K562 (cell line): ENCODE measurements around the gene TNFSF15. TPM values are rescaled to one million over a fixed set of nuclear protein-coding genes. Genes with fewer than 3 reads are reported as not detected.

ENCODE experiments used
- ATAC-seq: fragments of 200-7000 bp; cut with Tn5 transposase; 3 replicates; pipeline ENCODE4 v1.9.1; 2020; ENCODE audit warnings: moderate library complexity
- BruUV-seq: library from RNA; stranded (reverse); fragments of 400-500 nt; replicated peaks from 2 replicates; lab custom pipeline; 2021; lab: Mats Ljungman, UMichigan
- CTCF ChIA-PET: fragments of 300-600 bp; formaldehyde crosslinking; extraction: SDS; loops from one replicate; lab custom pipeline; 2021; ENCODE audit warnings: low intra/inter-chr PET ratio; lab: Yijun Ruan, JAX
- POLR2A ChIA-PET: fragments of 300-600, 350-650 bp; sonication (Branson Sonifier 250); formaldehyde crosslinking; extraction: SDS; loops from one replicate; lab custom pipeline; 2021; ENCODE audit warnings: antibody characterized with exemption, inconsistent platforms; lab: Yijun Ruan, JAX
- DNase-seq, 4 experiments: peaks; one replicate each; pipeline versions ENCODE4 v3.0.0 to v3.0.0-alpha.2; 2011 to 2018; ENCODE audit warnings: low spot score in 3 of 4, mixed read lengths in 3 of 4; ENCODE audit errors: extremely low read depth in 1 of 4
- FAIRE-seq: peaks from 2 replicates; lab custom pipeline; 2011; peaks lifted over from hg19 to GRCh38; lab: Jason Lieb, UNC
- H2AFZ ChIP-seq: 2 replicates; pipeline ENCODE4 v1.6.0; 2011; ENCODE audit warnings: low read depth, low read length, control low read depth, inconsistent platforms
- H3K27ac ChIP-seq: fragments of 200-600 bp; 3 replicates; pipeline ENCODE4 v1.8.0; 2011; ENCODE audit warnings: low read depth, mild to moderate bottlenecking, control low read depth, inconsistent platforms, low read length, moderate library complexity, mixed read lengths; ENCODE audit errors: extremely low read depth
- H3K27me3 ChIP-seq, 2 experiments: fragments of 300-600 bp in 1 of 2; 2 replicates in 1 of 2; 3 replicates in 1 of 2; pipeline versions ENCODE4 v1.6.0 to v1.8.0; 2011; ENCODE audit warnings: inconsistent platforms in 2 of 2, low read length in 2 of 2, mild to moderate bottlenecking in 1 of 2, mixed read lengths in 1 of 2, moderate library complexity in 1 of 2; ENCODE audit not compliant: control insufficient read depth in 2 of 2, insufficient read depth in 2 of 2
- H3K36me3 ChIP-seq: fragments of 300-600 bp; 3 replicates; pipeline ENCODE4 v1.8.0; 2011; ENCODE audit warnings: mild to moderate bottlenecking, low read length, inconsistent platforms; ENCODE audit not compliant: control insufficient read depth, insufficient read depth
- H3K4me1 ChIP-seq, 2 experiments: fragments of 200-600 bp in 1 of 2; replicated peaks in 1 of 2; 2 replicates in 1 of 2; 3 replicates in 1 of 2; pipeline versions ENCODE4 v1.5.1 to v1.8.0; 2011; ENCODE audit warnings: inconsistent platforms in 2 of 2, low read length in 2 of 2, mild to moderate bottlenecking in 1 of 2, mixed read lengths in 1 of 2, moderate library complexity in 1 of 2; ENCODE audit not compliant: control insufficient read depth in 2 of 2, insufficient read depth in 2 of 2
- H3K4me2 ChIP-seq: 2 replicates; pipeline ENCODE4 v1.6.1; 2011; ENCODE audit warnings: low read length, control low read depth, inconsistent platforms, mixed read lengths; ENCODE audit not compliant: insufficient read depth
- H3K4me3 ChIP-seq: fragments of 200-600 bp; sonication (generic), shearing (Covaris generic); 2 replicates; pipeline ENCODE4 v1.5.1; 2016; ENCODE audit warnings: control low read depth, inconsistent platforms
- H3K79me2 ChIP-seq: fragments of 200-600 bp; 3 replicates; pipeline ENCODE4 v1.8.0; 2011; ENCODE audit warnings: low read length, inconsistent platforms; ENCODE audit not compliant: control insufficient read depth, insufficient read depth
- H3K9ac ChIP-seq, 2 experiments: 2 replicates each; pipeline versions ENCODE4 v1.6.0 to v1.6.1; 2011; ENCODE audit warnings: low read depth in 2 of 2, low read length in 2 of 2, control low read depth in 1 of 2, inconsistent platforms in 1 of 2, mild to moderate bottlenecking in 1 of 2, mixed read lengths in 1 of 2; ENCODE audit not compliant: insufficient read depth in 1 of 2
- H3K9me1 ChIP-seq: one replicate; pipeline ENCODE4 v1.6.0; 2011; ENCODE audit warnings: inconsistent platforms, mild to moderate bottlenecking, low read length, moderate library complexity; ENCODE audit not compliant: control insufficient read depth, insufficient read depth
- H3K9me3 ChIP-seq: replicated peaks from 2 replicates; pipeline ENCODE4 v1.5.1; 2011; ENCODE audit warnings: low read depth, low read length, inconsistent platforms; ENCODE audit not compliant: control insufficient read depth, insufficient read depth
- H4K20me1 ChIP-seq: replicated peaks from 2 replicates; pipeline ENCODE4 v1.6.1; 2011; ENCODE audit warnings: low read length, inconsistent platforms, mixed read lengths; ENCODE audit not compliant: control insufficient read depth, insufficient read depth
- KLF16 ChIP-seq: IDR thresholded peaks from 2 replicates; pipeline ENCODE4 v1.6.1; 2016; ENCODE audit warnings: antibody characterized with exemption
- MTA3 ChIP-seq: fragments of 450-650 bp; formaldehyde crosslinking; IDR thresholded peaks from 2 replicates; pipeline ENCODE4 v1.6.1; 2017; ENCODE audit warnings: mild to moderate bottlenecking, borderline replicate concordance
- NFIC ChIP-seq: fragments of 450-650 bp; IDR thresholded peaks from 2 replicates; pipeline ENCODE4 v1.6.1; 2017; ENCODE audit warnings: mild to moderate bottlenecking, inconsistent platforms
- RFX7 ChIP-seq: fragments of 250-450 bp; sonication (Bioruptor Pico); IDR thresholded peaks from 2 replicates; pipeline ENCODE4 v1.5.1; 2021; ENCODE audit warnings: mild to moderate bottlenecking
- THRA ChIP-seq: fragments of 450-650 bp; IDR thresholded peaks from 2 replicates; pipeline ENCODE4 v1.6.1; 2017; ENCODE audit warnings: mild to moderate bottlenecking, moderate library complexity
- WGBS: fragments of 100-300 bp; shearing (Covaris generic); methylation state at CpG from one replicate; pipeline ENCODE4 v1.1.6; 2016; ENCODE audit warnings: low coverage, mixed read lengths; ENCODE audit not compliant: insufficient coverage; ENCODE audit errors: missing lambda C conversion rate; 5-methylcytosine and 5-hydroxymethylcytosine counted together
- in situ Hi-C: fragments of 300-500 bp; cut with MboI; formaldehyde crosslinking; loops from 4 replicates; pipeline ENCODE4 v1.15.0; 2018; ENCODE audit warnings: inconsistent platforms, mixed read lengths
- intact Hi-C: fragments of 100-400 bp; cut with micrococcal nuclease; formaldehyde crosslinking; loops from 2 replicates; pipeline ENCODE4 v1.14.2; 2022
- polyA plus RNA-seq, 8 experiments: library from polyadenylated mRNA; depleted of rRNA in 4 of 8; stranded (reverse) in 5 of 8; unstranded in 3 of 8; fragments of >200 nt; fragmentation: Nextera tagmentation in 2 of 8; fragmentation: Illumina TruSeq in 1 of 8; extraction: Ambion mirVana in 2 of 8; extraction: Trizol in 1 of 8; gene quantifications; 2 replicates each; pipeline versions ENCODE4 v1.2.1 to v1.2.3, GENCODE V29; 2011 to 2014; ENCODE audit warnings: inconsistent platforms in 1 of 8, missing spikeins in 1 of 8
- total RNA-seq, 7 experiments: library from RNA; depleted of rRNA in 6 of 7; stranded (reverse); fragments of >200 nt in 6 of 7; fragmentation: Illumina TruSeq in 2 of 7; extraction: Trizol in 2 of 7; gene quantifications; 2 replicates each; pipeline versions ENCODE4 v1.2.1 to v1.2.3, GENCODE V29; 2011 to 2021; ENCODE audit warnings: low replicate concordance in 1 of 7
- TF ChIP-seq, protein P1 (sequence below), 2 experiments: fragments of 450-650 bp in 1 of 2; IDR thresholded peaks; 2 replicates each; pipeline ENCODE4 v1.6.1; 2011 to 2017; ENCODE audit warnings: low read depth in 2 of 2, antibody characterized with exemption in 1 of 2, borderline replicate concordance in 1 of 2, low read length in 1 of 2, mild to moderate bottlenecking in 1 of 2, mixed read lengths in 1 of 2; ENCODE audit not compliant: control insufficient read depth in 1 of 2

Gene TNFSF15
- total and polyA plus RNA-seq, 9 of the 15 experiments (the other 6 are each of a cell fraction or from before 2014, with no cell fraction given), result not detected

- TF ChIP-seq THRA (no peak), MTA3 (no peak), KLF16 (no peak)
Observed at GRCh38 chr9:114813717-114814418, 8.0 kb upstream of the TNFSF15 start (continued).

DNA sequence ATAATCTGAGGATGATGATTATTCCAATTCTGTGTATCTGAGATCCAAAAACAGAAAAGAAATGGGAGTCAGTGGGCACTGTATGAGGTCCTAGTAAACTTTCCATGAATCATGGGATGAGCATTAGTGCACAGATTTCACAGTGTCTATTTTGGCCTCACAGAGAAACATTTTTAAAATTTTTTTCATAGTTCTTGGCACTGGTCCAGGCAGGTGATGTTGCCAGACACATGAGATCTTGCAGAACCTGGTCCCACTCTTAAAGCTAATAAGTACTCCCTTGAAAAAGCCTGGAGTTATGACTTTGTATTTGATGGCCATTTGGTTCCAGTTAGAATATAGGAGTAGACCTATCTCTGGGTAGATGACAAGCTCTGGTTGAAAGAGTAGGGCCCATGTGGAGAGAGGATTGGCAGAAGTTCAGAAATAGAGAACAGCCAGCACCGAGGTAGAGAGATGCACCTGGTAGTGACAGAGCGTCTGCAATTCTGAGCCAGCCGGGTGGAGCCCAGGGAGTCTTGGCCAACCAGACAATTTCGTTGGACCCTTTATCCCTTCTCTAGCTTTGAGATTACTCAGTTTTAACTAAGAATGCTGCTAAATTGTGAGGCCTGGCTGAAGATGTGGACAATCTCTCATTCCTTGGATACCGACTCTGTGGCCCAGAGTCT, 6.3 kb upstream of the TNFSF15 start:
- Histone ChIP-seq H4K20me1 (no peaks in the 10 kb centered on the region), H3K4me2 (no peak overlapping the region), H3K9ac (no peak overlapping the region), H3K36me3 (no peaks in the 10 kb centered on the region), H3K4me1 (no peaks in the 10 kb centered on the region), H3K4me3 (no peak overlapping the region), H3K9me1 (no peaks in the 10 kb centered on the region), H3K9me3 (no peaks in the 10 kb centered on the region), H2AFZ (no peak overlapping the region), H3K27ac (no peak overlapping the region), H3K79me2 (no peaks in the 10 kb centered on the region), H3K27me3 (no peaks in the 10 kb centered on the region)
- 3% methylated on average over 5 of the region's 5 CpGs for WGBS
- in situ Hi-C loops, result no loop called here
- POLR2A ChIA-PET, result interaction anchor here (0.6 to 0.8 kb wide), 2 partner anchors 11 to 69 kb away, joined by 3 to 5 read pairs; no protein-coding TSS in a partner anchor
- FAIRE-seq (no peak), DNase-seq (no peak), ATAC-seq (no peak)
- BruUV-seq, result no TSS peak
- CTCF ChIA-PET, result no interaction called here
- TF ChIP-seq NFIC (peak; percentile 53; the same call in 1 of the 2 replicates), RFX7 (no peak)
- TF ChIP-seq, protein P1, sequence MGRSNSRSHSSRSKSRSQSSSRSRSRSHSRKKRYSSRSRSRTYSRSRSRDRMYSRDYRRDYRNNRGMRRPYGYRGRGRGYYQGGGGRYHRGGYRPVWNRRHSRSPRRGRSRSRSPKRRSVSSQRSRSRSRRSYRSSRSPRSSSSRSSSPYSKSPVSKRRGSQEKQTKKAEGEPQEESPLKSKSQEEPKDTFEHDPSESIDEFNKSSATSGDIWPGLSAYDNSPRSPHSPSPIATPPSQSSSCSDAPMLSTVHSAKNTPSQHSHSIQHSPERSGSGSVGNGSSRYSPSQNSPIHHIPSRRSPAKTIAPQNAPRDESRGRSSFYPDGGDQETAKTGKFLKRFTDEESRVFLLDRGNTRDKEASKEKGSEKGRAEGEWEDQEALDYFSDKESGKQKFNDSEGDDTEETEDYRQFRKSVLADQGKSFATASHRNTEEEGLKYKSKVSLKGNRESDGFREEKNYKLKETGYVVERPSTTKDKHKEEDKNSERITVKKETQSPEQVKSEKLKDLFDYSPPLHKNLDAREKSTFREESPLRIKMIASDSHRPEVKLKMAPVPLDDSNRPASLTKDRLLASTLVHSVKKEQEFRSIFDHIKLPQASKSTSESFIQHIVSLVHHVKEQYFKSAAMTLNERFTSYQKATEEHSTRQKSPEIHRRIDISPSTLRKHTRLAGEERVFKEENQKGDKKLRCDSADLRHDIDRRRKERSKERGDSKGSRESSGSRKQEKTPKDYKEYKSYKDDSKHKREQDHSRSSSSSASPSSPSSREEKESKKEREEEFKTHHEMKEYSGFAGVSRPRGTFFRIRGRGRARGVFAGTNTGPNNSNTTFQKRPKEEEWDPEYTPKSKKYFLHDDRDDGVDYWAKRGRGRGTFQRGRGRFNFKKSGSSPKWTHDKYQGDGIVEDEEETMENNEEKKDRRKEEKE (IDR thresholded peaks at IDR 0.05; ENCODE audit: borderline replicate concordance in 1 of 2, control insufficient read depth in 1 of 2, low read depth in 2 of 2, low read length in 1 of 2), result no peak
- intact Hi-C loops, result no loop called here
